Lower leg skin (tissue), 4 donors: ENCODE data around the gene UTP3. TPM values are rescaled to one million over a fixed set of nuclear protein-coding genes. Genes with fewer than 3 reads are reported as not detected.
"Not testable (repeated sequence)": the region's sequence is repeated elsewhere in the genome, so short reads cannot be mapped to it uniquely, and the experiment has no call there.

Experiments
- DNase-seq, 2 donors: peaks; one replicate each; pipeline ENCODE4 v3.0.0-alpha.2; 2019; ENCODE audit warnings: low spot score in 2 of 2
- H3K4me3 ChIP-seq: fragments of 200-600 bp; sonication (generic); 2 replicates; pipeline ENCODE4 v1.5.1; 2017; ENCODE audit warnings: mild to moderate bottlenecking, low read depth; ENCODE audit not compliant: poor library complexity, severe bottlenecking
- CTCF ChIP-seq, 3 donors: fragments of 450-650 bp; IDR thresholded peaks; one replicate each; pipeline ENCODE4 v1.5.1; 2016; ENCODE audit warnings: antibody characterized with exemption in 3 of 3, mild to moderate bottlenecking in 3 of 3, moderate library complexity in 2 of 3
- POLR2A ChIP-seq, 2 donors: fragments of 450-650 bp; IDR thresholded peaks; one replicate each; pipeline ENCODE4 v1.6.1; 2016 to 2017; ENCODE audit warnings: antibody characterized with exemption in 2 of 2, mild to moderate bottlenecking in 1 of 2, moderate library complexity in 1 of 2
- WGBS, 2 donors: methylation state at CpG; one replicate each; pipeline ENCODE4 v1.1.5; 2018; 5-methylcytosine and 5-hydroxymethylcytosine counted together
- intact Hi-C: fragments of 100-400 bp; cut with DNase I; formaldehyde crosslinking; loops from one replicate; pipeline ENCODE4 v1.15.0; 2023; ENCODE audit warnings: low total_unique reads
- total RNA-seq, 4 donors: library from RNA; depleted of rRNA; stranded (reverse); fragments of >200 nt; gene quantifications; one replicate each; pipeline ENCODE4 v1.1.0, GENCODE V29; 2016

Gene UTP3
- 10 to 100 TPM; 12.6 to 32.8 (median 17.6) TPM for total RNA-seq

GRCh38 chr4:70687821-70688794 is at the start of gene UTP3:
Gene UTP3, plus strand, starts transcription at chr4:70688532. Its CDS starts 146 bp downstream, at chr4:70688678.
- peak; percentile 93 to 99 for DNase-seq
- intact Hi-C loops = no loop called here
- TF ChIP-seq CTCF (IDR thresholded peaks at IDR 0.05) (peak in 1 of 3 donors; percentile 96), POLR2A (IDR thresholded peaks at IDR 0.05) (no peak)
- H3K4me3 ChIP-seq = peak within 1 kb of the TSS; percentile 89
- WGBS, 2 donors = 0% methylated on average over 66 to 70 of the region's 70 CpGs

- no peak for DNase-seq
- H3K4me3 ChIP-seq = no peak overlapping the region
- intact Hi-C loops = no loop called here
- TF ChIP-seq POLR2A (IDR thresholded peaks at IDR 0.05) (no peak), CTCF (IDR thresholded peaks at IDR 0.05) (no peak)
- 60 to 61% methylated on average over 2 of the region's 2 CpGs for WGBS, 2 donors
Observed at GRCh38 chr4:70640192-70640591, 48.1 kb upstream of the UTP3 start.

- 75 to 85% methylated on average over 4 of the region's 4 CpGs for WGBS, 2 donors
- H3K4me3 ChIP-seq, DNase-seq, intact Hi-C loops: not testable (repeated sequence)
Observed at GRCh38 chr4:70650741-70651140, 37.6 kb upstream of the UTP3 start.

- H3K4me3 ChIP-seq = no peak overlapping the region
- intact Hi-C loops = no loop called here
- DNase-seq = no peak
- TF ChIP-seq CTCF (IDR thresholded peaks at IDR 0.05) = no peak
- no peak for TF ChIP-seq POLR2A (IDR thresholded peaks at IDR 0.05)
- 8 to 13% methylated on average over 4 of the region's 4 CpGs for WGBS, 2 donors
Observed at GRCh38 chr4:70651864-70652506, 36.3 kb upstream of the UTP3 start.

- intact Hi-C loops = no loop called here
- 67 to 71% methylated on average over 5 of the region's 5 CpGs for WGBS, 2 donors
Observed at GRCh38 chr4:70654605-70655011, 33.7 kb upstream of the UTP3 start.

More at GRCh38 chr4:70654605-70655011, 33.7 kb upstream of the UTP3 start:
- H3K4me3 ChIP-seq = no peak overlapping the region
- no peak for TF ChIP-seq CTCF (IDR thresholded peaks at IDR 0.05)
- no peak for TF ChIP-seq POLR2A (IDR thresholded peaks at IDR 0.05)
- DNase-seq = no peak
